H1 (cell line): ENCODE measurements around the gene SMC6. TPM values are rescaled to one million over a fixed set of nuclear protein-coding genes. Genes with fewer than 3 reads are reported as not detected.
A peak's percentile ranks its signal among the peaks of the same experiment; 100 is the strongest.

Experiments used
- CTCF ChIA-PET: fragments of 300-600 bp; sonication (Branson Sonifier 250); formaldehyde crosslinking; loops from one replicate; lab custom pipeline; 2021; ENCODE audit not compliant: partially characterized antibody; lab: Charles Lee
- POLR2A ChIA-PET: fragments of 300-600 bp; sonication (Branson Sonifier 250); formaldehyde crosslinking; loops from one replicate; lab custom pipeline; 2021; ENCODE audit warnings: inconsistent platforms; ENCODE audit not compliant: partially characterized antibody; lab: Charles Lee
- DNase-seq, 2 experiments: peaks; one replicate each; pipeline versions ENCODE4 v3.0.0 to v3.0.0-alpha.2; 2010 to 2022; ENCODE audit warnings: low spot score in 2 of 2, low read depth in 1 of 2, mixed read lengths in 1 of 2
- FAIRE-seq: peaks from 2 replicates; lab custom pipeline; 2011; peaks lifted over from hg19 to GRCh38; lab: Jason Lieb, UNC
- H2AFZ ChIP-seq: 2 replicates; pipeline ENCODE4 v1.8.1; 2012; ENCODE audit warnings: low read length, inconsistent platforms
- H2AK5ac ChIP-seq: 2 replicates; pipeline ENCODE4 v1.6.1; 2013; ENCODE audit warnings: low read depth, low read length
- H2BK120ac ChIP-seq: replicated peaks from 2 replicates; pipeline ENCODE3; 2013; ENCODE audit warnings: low read depth, low read length, inconsistent platforms
- H2BK12ac ChIP-seq: 2 replicates; pipeline ENCODE4 v1.6.1; 2013; ENCODE audit warnings: low read depth, low read length
- H2BK15ac ChIP-seq: 2 replicates; pipeline ENCODE4 v1.6.1; 2013; ENCODE audit warnings: low read length
- H2BK20ac ChIP-seq: 2 replicates; pipeline ENCODE4 v1.6.1; 2013; ENCODE audit warnings: low read length
- H2BK5ac ChIP-seq: 2 replicates; pipeline ENCODE4 v1.6.1; 2013; ENCODE audit warnings: low read depth, low read length
- H3K14ac ChIP-seq: 2 replicates; pipeline ENCODE4 v1.6.1; 2013; ENCODE audit warnings: inconsistent platforms; ENCODE audit not compliant: insufficient read length
- H3K18ac ChIP-seq: 2 replicates; pipeline ENCODE4 v1.6.1; 2013; ENCODE audit warnings: low read length; ENCODE audit errors: extremely low read depth
- H3K23ac ChIP-seq: 2 replicates; pipeline ENCODE4 v1.6.1; 2013; ENCODE audit warnings: inconsistent platforms; ENCODE audit not compliant: insufficient read length
- H3K23me2 ChIP-seq: 2 replicates; pipeline ENCODE4 v1.6.1; 2013; ENCODE audit warnings: low read depth, low read length
- H3K27ac ChIP-seq: 2 replicates; pipeline ENCODE4 v1.6.1; 2011; ENCODE audit warnings: low read depth, low read length, inconsistent platforms
- H3K27me3 ChIP-seq, 4 experiments: replicated peaks in 1 of 4; 1 replicate in 1 of 4; 2 replicates in 3 of 4; pipeline versions ENCODE4 v1.6.1 to v1.8.1; 2011 to 2013; ENCODE audit warnings: low read length in 3 of 4, mild to moderate bottlenecking in 3 of 4, inconsistent platforms in 2 of 4, mixed read lengths in 2 of 4, moderate library complexity in 1 of 4; ENCODE audit not compliant: control insufficient read depth in 3 of 4, insufficient read depth in 3 of 4; ENCODE audit errors: extremely low read depth in 1 of 4
- H3K36me3 ChIP-seq, 4 experiments: 2 replicates each; pipeline versions ENCODE4 v1.6.1 to v1.8.1; 2011 to 2013; ENCODE audit warnings: mild to moderate bottlenecking in 4 of 4, low read length in 3 of 4, moderate library complexity in 2 of 4, control low read depth in 1 of 4, inconsistent platforms in 1 of 4; ENCODE audit not compliant: insufficient read depth in 4 of 4, control insufficient read depth in 2 of 4
- H3K4ac ChIP-seq: replicated peaks from 2 replicates; pipeline ENCODE3; 2013; ENCODE audit warnings: low read length, low read depth, mixed read lengths, inconsistent platforms; ENCODE audit not compliant: insufficient read length
- H3K4me1 ChIP-seq, 4 experiments: replicated peaks in 1 of 4; 1 replicate in 1 of 4; 2 replicates in 3 of 4; pipeline versions ENCODE4 v1.6.1 to v1.8.1; 2011 to 2013; ENCODE audit warnings: low read length in 3 of 4, inconsistent platforms in 2 of 4, mixed read lengths in 1 of 4; ENCODE audit not compliant: insufficient read depth in 4 of 4, control insufficient read depth in 3 of 4
- H3K4me2 ChIP-seq, 2 experiments: 2 replicates each; pipeline versions ENCODE4 v1.6.1 to v1.8.1; 2011 to 2013; ENCODE audit warnings: low read depth in 2 of 2, low read length in 2 of 2, control low read depth in 1 of 2, inconsistent platforms in 1 of 2, mild to moderate bottlenecking in 1 of 2; ENCODE audit not compliant: insufficient read depth in 1 of 2
- H3K4me3 ChIP-seq, 4 experiments: fragments of 200-600, 300-600 bp in 1 of 4; sonication (generic), shearing (Covaris generic), sonication (Bioruptor Twin) in 1 of 4; 2 replicates each; pipeline versions ENCODE4 v1.5.1 to v1.8.1; 2011 to 2016; ENCODE audit warnings: low read length in 4 of 4, low read depth in 3 of 4, control low read depth in 2 of 4, inconsistent platforms in 2 of 4, mild to moderate bottlenecking in 2 of 4, mixed read lengths in 1 of 4, moderate library complexity in 1 of 4; ENCODE audit not compliant: insufficient read depth in 2 of 4; ENCODE audit errors: extremely low read depth in 1 of 4
- H3K56ac ChIP-seq: replicated peaks from 2 replicates; pipeline ENCODE3; 2013; ENCODE audit warnings: low read depth, mild to moderate bottlenecking, mixed read lengths, low read length, inconsistent platforms; ENCODE audit not compliant: insufficient read length
- H3K79me1 ChIP-seq: 2 replicates; pipeline ENCODE4 v1.6.1; 2013; ENCODE audit warnings: low read depth, low read length, control low read depth
- H3K79me2 ChIP-seq, 2 experiments: 2 replicates each; pipeline versions ENCODE4 v1.6.1 to v1.8.1; 2012 to 2013; ENCODE audit warnings: low read length in 2 of 2, mild to moderate bottlenecking in 2 of 2, inconsistent platforms in 1 of 2; ENCODE audit not compliant: insufficient read depth in 2 of 2, control insufficient read depth in 1 of 2
- H3K9ac ChIP-seq, 4 experiments: replicated peaks in 1 of 4; 1 replicate in 1 of 4; 2 replicates in 3 of 4; pipeline versions ENCODE4 v1.6.1 to v1.8.1; 2011 to 2013; ENCODE audit warnings: low read depth in 3 of 4, low read length in 3 of 4, control low read depth in 2 of 4, mild to moderate bottlenecking in 2 of 4, moderate library complexity in 2 of 4, inconsistent platforms in 1 of 4; ENCODE audit errors: extremely low read depth in 1 of 4
- H3K9me3 ChIP-seq, 2 experiments: 2 replicates each; pipeline versions ENCODE4 v1.6.1 to v1.8.1; 2012 to 2013; ENCODE audit warnings: mild to moderate bottlenecking in 2 of 2, moderate library complexity in 2 of 2, control low read depth in 1 of 2, inconsistent platforms in 1 of 2, low read depth in 1 of 2, low read length in 1 of 2, mixed read lengths in 1 of 2; ENCODE audit not compliant: insufficient read depth in 2 of 2
- H4K20me1 ChIP-seq, 2 experiments: replicated peaks in 1 of 2; 2 replicates each; pipeline versions ENCODE3 to v1.8.1; 2011 to 2013; ENCODE audit warnings: inconsistent platforms in 2 of 2, low read length in 2 of 2, mild to moderate bottlenecking in 1 of 2; ENCODE audit not compliant: insufficient read depth in 2 of 2, control insufficient read depth in 1 of 2
- H4K5ac ChIP-seq: 2 replicates; pipeline ENCODE4 v1.6.1; 2013; ENCODE audit warnings: low read length, low read depth, mixed read lengths, inconsistent platforms; ENCODE audit not compliant: insufficient read length
- H4K8ac ChIP-seq: 2 replicates; pipeline ENCODE4 v1.8.0; 2013; ENCODE audit warnings: mild to moderate bottlenecking, moderate library complexity, low read length, inconsistent platforms; ENCODE audit not compliant: insufficient read depth; ENCODE audit errors: extremely low read depth
- H4K91ac ChIP-seq: replicated peaks from 2 replicates; pipeline ENCODE3; 2013; ENCODE audit warnings: low read length, mixed read lengths, inconsistent platforms; ENCODE audit not compliant: insufficient read length
- HDAC2 ChIP-seq, 2 experiments: fragments of 300-600 bp in 1 of 2; sonication (generic) in 1 of 2; IDR thresholded peaks; 2 replicates each; pipeline ENCODE4 v1.6.1; 2011 to 2012; ENCODE audit warnings: low read depth in 2 of 2, low read length in 2 of 2, mild to moderate bottlenecking in 2 of 2, moderate library complexity in 2 of 2, borderline replicate concordance in 1 of 2, inconsistent platforms in 1 of 2
- RBBP5 ChIP-seq: IDR thresholded peaks from 2 replicates; pipeline ENCODE4 v1.7.1; 2012; ENCODE audit warnings: low read depth, mild to moderate bottlenecking, inconsistent platforms, low read length, moderate library complexity, borderline replicate concordance
- TAF7 ChIP-seq: optimal IDR thresholded peaks from 2 replicates; pipeline ENCODE3; 2011; ENCODE audit warnings: low read depth, mild to moderate bottlenecking, inconsistent platforms, low read length, moderate library complexity, borderline replicate concordance
- WGBS, 2 experiments: shearing (Covaris generic) in 1 of 2; methylation state at CpG; one replicate each; pipeline versions ENCODE4 v1.1.6 to v1.1.7; 2013 to 2015; ENCODE audit warnings: low lambda C conversion rate in 2 of 2, mixed read lengths in 2 of 2, inconsistent platforms in 1 of 2, low coverage in 1 of 2, missing lambda C conversion rate in 1 of 2; ENCODE audit not compliant: insufficient replicate concordance in 2 of 2, insufficient coverage in 1 of 2, insufficient read length in 1 of 2; ENCODE audit errors: extremely low coverage in 1 of 2, missing lambda C conversion rate in 1 of 2; 5-methylcytosine and 5-hydroxymethylcytosine counted together
- polyA plus RNA-seq, 7 experiments: library from polyadenylated mRNA; depleted of rRNA in 3 of 7; stranded (reverse) in 5 of 7; unstranded in 2 of 7; fragments of >200 nt in 5 of 7; fragments of 200-250 nt in 2 of 7; gene quantifications; 1 replicate in 5 of 7; 2 replicates in 1 of 7; 4 replicates in 1 of 7; pipeline versions ENCODE4 v1.2.1 to v1.2.3, GENCODE V29; 2011 to 2013; ENCODE audit warnings: missing spikeins in 2 of 7, mixed read lengths in 2 of 7
- total RNA-seq: library from RNA; stranded (reverse); fragmentation: NEBNext Ultra II Directional; extraction: Animal tissue kit (Norgen Biotek cat#: 25700); gene quantifications from 2 replicates; pipeline ENCODE4 v1.2.1, GENCODE V29; 2021

Gene SMC6
- total and polyA plus RNA-seq, 2 of the 8 experiments (the other 6 are each of a cell fraction or from before 2014, with no cell fraction given), result 9.7 to 49.5 TPM

GRCh38 chr2:17752246-17752645, 1.4 kb downstream of the SMC6 start:
- ChIA-PET POLR2A (interaction anchor here (0.6 kb wide), 1 partner anchor 27 kb away, joined by 3 read pairs; no protein-coding TSS in a partner anchor), CTCF (interaction anchor here (1.4 kb wide), 1 partner anchor 33 kb away, joined by 6 read pairs; no protein-coding TSS in a partner anchor)
- H3K14ac ChIP-seq, result no peak overlapping the region
- H3K4me2 ChIP-seq, result peak overlapping the region; percentile 62 to 82; a peak in 3 of 4 replicates
- H3K79me1 ChIP-seq, result 0 out of 2 replicates have a peak, but pooled peaks cover 2% of the 10 kb centered on the region
- no peak overlapping the region for H2BK20ac ChIP-seq
- WGBS, 2 experiments, result 56% methylated on average over 3 of the region's 3 CpGs; no CpG with 5 or more reads in 1 of the 2 experiments
- no peaks in the 10 kb centered on the region for H3K9me3 ChIP-seq
- H4K5ac ChIP-seq, result no peak overlapping the region
- H3K4ac ChIP-seq, result no peak overlapping the region
- H3K56ac ChIP-seq, result no peak overlapping the region
- peak overlapping the region in 3 of 4 experiments; percentile 86 to 99 (median 95); a peak in 3 of 8 replicates for H3K4me3 ChIP-seq
- no peak for DNase-seq
- peaks cover 3% of the 10 kb centered on the region; the same call in 1 of the 2 replicates for H3K23me2 ChIP-seq
- no peak overlapping the region for H2AFZ ChIP-seq
- H2BK5ac ChIP-seq, result no peak overlapping the region
- no peak overlapping the region for H4K91ac ChIP-seq
- H3K4me1 ChIP-seq, result peaks cover 0 to 19% (median 5%) of the 10 kb centered on the region in 4 experiments; a peak in 3 of 7 replicates
- H3K27me3 ChIP-seq, result no peaks in the 10 kb centered on the region
- H2BK120ac ChIP-seq, result no peak overlapping the region
- peaks cover 0 to 2% of the 10 kb centered on the region in 2 experiments for H4K20me1 ChIP-seq
- H3K79me2 ChIP-seq, result peaks cover 6 to 81% of the 10 kb centered on the region in 2 experiments; a peak in 3 of 4 replicates
- H3K9ac ChIP-seq, result no peak overlapping the region
- no peak overlapping the region for H3K18ac ChIP-seq
- no peak overlapping the region for H4K8ac ChIP-seq
- no peak overlapping the region for H3K27ac ChIP-seq
- no peaks in the 10 kb centered on the region for H3K36me3 ChIP-seq
- no peak for FAIRE-seq
- no peak overlapping the region for H2AK5ac ChIP-seq
- no peak overlapping the region for H2BK12ac ChIP-seq
- no peak overlapping the region for H2BK15ac ChIP-seq
- no peak overlapping the region for H3K23ac ChIP-seq
- TF ChIP-seq RBBP5 (no peak), HDAC2 (IDR thresholded peaks at IDR 0.05; ENCODE audit: borderline replicate concordance in 1 of 2, low read depth in 2 of 2, low read length in 2 of 2) (no peak), TAF7 (no peak)
